Calu3 (cell line): ENCODE results near the gene C3orf85. TPM values are rescaled to one million over a fixed set of nuclear protein-coding genes. Genes with fewer than 3 reads are reported as not detected.

Experiments
- BruUV-seq: library from RNA; stranded (reverse); fragments of 400-500 nt; replicated peaks from 2 replicates; lab custom pipeline; 2021; lab: Mats Ljungman, UMichigan
- CTCF ChIA-PET: fragments of 300-600 bp; sonication (Branson Sonifier 250); formaldehyde crosslinking; loops from one replicate; lab custom pipeline; 2022; ENCODE audit warnings: antibody characterized with exemption; lab: Charles Lee
- DNase-seq: peaks from one replicate; pipeline ENCODE4 v3.0.0; 2022
- H3K27ac Mint-ChIP-seq: one replicate; pipeline ENCODE4 v1.8.0; 2022; ENCODE audit warnings: mixed read lengths; ENCODE audit not compliant: unreplicated experiment
- H3K27me3 Mint-ChIP-seq: one replicate; pipeline ENCODE4 v1.8.0; 2022; ENCODE audit warnings: mixed read lengths; ENCODE audit not compliant: unreplicated experiment
- H3K36me3 Mint-ChIP-seq: one replicate; pipeline ENCODE4 v1.8.0; 2022; ENCODE audit warnings: mild to moderate bottlenecking, moderate library complexity, mixed read lengths; ENCODE audit not compliant: insufficient read depth, unreplicated experiment
- H3K4me1 Mint-ChIP-seq: one replicate; pipeline ENCODE4 v1.8.0; 2022; ENCODE audit warnings: mild to moderate bottlenecking, low read depth, mixed read lengths; ENCODE audit not compliant: unreplicated experiment
- H3K4me3 Mint-ChIP-seq: one replicate; pipeline ENCODE4 v1.8.0; 2022; ENCODE audit warnings: mild to moderate bottlenecking, low read depth, moderate library complexity, mixed read lengths; ENCODE audit not compliant: unreplicated experiment
- H3K9me3 Mint-ChIP-seq: one replicate; pipeline ENCODE4 v1.8.0; 2022; ENCODE audit warnings: low read depth, mixed read lengths; ENCODE audit not compliant: unreplicated experiment
- intact Hi-C: fragments of 100-400 bp; cut with micrococcal nuclease; formaldehyde crosslinking; loops from one replicate; pipeline ENCODE4 v1.10.0; 2022; ENCODE audit not compliant: unreplicated experiment
- total RNA-seq: library from RNA; stranded (reverse); gene quantifications from 2 replicates; pipeline ENCODE4 v1.2.3, GENCODE V29; 2022
- TF ChIP-seq, protein P1 (sequence below): fragments of 200-600 bp; IDR thresholded peaks from one replicate; pipeline ENCODE4 v1.8.0; 2022; ENCODE audit warnings: antibody characterized with exemption; ENCODE audit not compliant: unreplicated experiment

Gene C3orf85
- total RNA-seq, 1 experiment from 2014 or later = not detected

DNA sequence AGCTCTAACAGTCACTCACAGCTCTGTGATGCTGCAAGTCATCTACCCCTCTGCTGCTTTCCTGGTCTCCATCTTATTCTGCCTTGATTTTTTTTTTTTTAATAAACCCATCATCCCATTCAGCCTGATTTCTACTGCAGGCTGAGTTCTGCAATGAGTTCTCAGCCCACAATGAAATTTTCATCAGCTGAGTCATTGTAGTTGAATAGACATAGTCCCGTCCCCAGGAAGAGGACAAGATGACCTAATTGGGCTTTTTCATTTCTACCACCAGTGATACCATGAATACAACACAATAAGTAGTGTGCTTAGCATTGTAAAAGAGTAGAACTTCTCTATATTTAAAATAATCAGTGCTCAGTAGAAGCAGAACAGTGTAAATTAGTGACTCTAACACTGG, 59.3 kb downstream of the C3orf85 start:
- no peak overlapping the region for H3K4me3 Mint-ChIP-seq
- intact Hi-C loops = no loop called here
- CTCF ChIA-PET = interaction anchor here (0.6 to 0.7 kb wide), 2 partner anchors 11 to 12 kb away, joined by 3 to 4 read pairs; no protein-coding TSS in a partner anchor
- H3K4me1 Mint-ChIP-seq = no peaks in the 10 kb centered on the region
- H3K27ac Mint-ChIP-seq = no peak overlapping the region
- no TSS peak for BruUV-seq
- no peaks in the 10 kb centered on the region for H3K36me3 Mint-ChIP-seq
- no peaks in the 10 kb centered on the region for H3K9me3 Mint-ChIP-seq
- DNase-seq = no peak
- TF ChIP-seq, protein P1, sequence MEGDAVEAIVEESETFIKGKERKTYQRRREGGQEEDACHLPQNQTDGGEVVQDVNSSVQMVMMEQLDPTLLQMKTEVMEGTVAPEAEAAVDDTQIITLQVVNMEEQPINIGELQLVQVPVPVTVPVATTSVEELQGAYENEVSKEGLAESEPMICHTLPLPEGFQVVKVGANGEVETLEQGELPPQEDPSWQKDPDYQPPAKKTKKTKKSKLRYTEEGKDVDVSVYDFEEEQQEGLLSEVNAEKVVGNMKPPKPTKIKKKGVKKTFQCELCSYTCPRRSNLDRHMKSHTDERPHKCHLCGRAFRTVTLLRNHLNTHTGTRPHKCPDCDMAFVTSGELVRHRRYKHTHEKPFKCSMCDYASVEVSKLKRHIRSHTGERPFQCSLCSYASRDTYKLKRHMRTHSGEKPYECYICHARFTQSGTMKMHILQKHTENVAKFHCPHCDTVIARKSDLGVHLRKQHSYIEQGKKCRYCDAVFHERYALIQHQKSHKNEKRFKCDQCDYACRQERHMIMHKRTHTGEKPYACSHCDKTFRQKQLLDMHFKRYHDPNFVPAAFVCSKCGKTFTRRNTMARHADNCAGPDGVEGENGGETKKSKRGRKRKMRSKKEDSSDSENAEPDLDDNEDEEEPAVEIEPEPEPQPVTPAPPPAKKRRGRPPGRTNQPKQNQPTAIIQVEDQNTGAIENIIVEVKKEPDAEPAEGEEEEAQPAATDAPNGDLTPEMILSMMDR = no peak
- H3K27me3 Mint-ChIP-seq = no peaks in the 10 kb centered on the region

Other genes starting within 250 kb of the C3orf85 start
- not detected in 2 replicates for gene GUCA1C, start 182.8 kb upstream of the C3orf85 start, total RNA-seq
- gene MORC1, start 18.6 kb upstream of the C3orf85 start, total RNA-seq = not detected in 2 replicates
- not detected in 2 replicates for gene DPPA2, start 179.8 kb downstream of the C3orf85 start, total RNA-seq
- not detected in 2 replicates for gene DPPA4, start 200.8 kb downstream of the C3orf85 start, total RNA-seq